GM12874 (cell line): ENCODE results near the gene ALDH4A1.

Experiments
- TF ChIP-seq, protein P1 (sequence below): IDR thresholded peaks from 2 replicates; pipeline ENCODE4 v1.5.1; 2011; ENCODE audit warnings: low read depth, mild to moderate bottlenecking, control low read depth, low read length, moderate library complexity; ENCODE audit not compliant: insufficient read depth

ALDH4A1 gene

GRCh38 chr1:18918417-18918816, 16.1 kb upstream of the ALDH4A1 start:
- TF ChIP-seq, protein P1, sequence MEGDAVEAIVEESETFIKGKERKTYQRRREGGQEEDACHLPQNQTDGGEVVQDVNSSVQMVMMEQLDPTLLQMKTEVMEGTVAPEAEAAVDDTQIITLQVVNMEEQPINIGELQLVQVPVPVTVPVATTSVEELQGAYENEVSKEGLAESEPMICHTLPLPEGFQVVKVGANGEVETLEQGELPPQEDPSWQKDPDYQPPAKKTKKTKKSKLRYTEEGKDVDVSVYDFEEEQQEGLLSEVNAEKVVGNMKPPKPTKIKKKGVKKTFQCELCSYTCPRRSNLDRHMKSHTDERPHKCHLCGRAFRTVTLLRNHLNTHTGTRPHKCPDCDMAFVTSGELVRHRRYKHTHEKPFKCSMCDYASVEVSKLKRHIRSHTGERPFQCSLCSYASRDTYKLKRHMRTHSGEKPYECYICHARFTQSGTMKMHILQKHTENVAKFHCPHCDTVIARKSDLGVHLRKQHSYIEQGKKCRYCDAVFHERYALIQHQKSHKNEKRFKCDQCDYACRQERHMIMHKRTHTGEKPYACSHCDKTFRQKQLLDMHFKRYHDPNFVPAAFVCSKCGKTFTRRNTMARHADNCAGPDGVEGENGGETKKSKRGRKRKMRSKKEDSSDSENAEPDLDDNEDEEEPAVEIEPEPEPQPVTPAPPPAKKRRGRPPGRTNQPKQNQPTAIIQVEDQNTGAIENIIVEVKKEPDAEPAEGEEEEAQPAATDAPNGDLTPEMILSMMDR = no peak

DNA sequence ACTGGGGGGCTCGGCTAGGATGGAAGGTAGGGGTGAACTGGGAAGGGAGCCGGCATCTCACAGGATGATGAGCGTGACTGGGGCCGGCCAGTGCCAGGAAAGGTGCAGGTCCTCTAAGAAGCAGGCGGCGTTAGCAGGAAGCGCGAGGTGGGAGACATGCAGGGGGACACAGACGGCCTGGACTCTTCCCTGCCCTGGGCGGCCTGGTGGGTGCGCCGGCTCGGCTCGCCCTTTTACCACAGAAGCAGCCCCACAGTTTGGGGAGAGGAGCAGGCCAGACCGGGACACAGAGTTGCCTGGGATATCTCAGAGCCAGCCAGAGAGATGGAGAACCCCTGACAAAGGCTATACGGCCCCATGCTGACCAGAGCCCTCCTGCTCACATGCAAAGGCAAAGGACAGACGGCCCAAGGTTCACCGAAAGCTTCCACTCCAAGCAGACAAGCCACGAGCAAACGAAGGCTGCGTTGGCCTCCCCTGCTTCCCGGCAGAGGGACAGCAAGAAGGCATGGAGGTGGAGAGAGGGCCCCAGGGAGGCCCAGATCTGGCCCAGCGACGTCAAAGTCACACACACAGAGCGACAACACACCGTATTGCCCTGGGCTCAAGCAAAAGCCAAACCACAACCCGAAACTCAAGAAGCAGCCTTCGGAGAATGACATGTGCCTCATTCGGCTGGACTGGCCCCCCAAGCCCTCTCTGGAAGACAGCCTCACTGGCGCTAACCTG, 14.9 kb upstream of the ALDH4A1 start:
- TF ChIP-seq, protein P1 = no peak

GRCh38 chr1:18915341-18915740, 13.0 kb upstream of the ALDH4A1 start:
- TF ChIP-seq, protein P1 = no peak

DNA sequence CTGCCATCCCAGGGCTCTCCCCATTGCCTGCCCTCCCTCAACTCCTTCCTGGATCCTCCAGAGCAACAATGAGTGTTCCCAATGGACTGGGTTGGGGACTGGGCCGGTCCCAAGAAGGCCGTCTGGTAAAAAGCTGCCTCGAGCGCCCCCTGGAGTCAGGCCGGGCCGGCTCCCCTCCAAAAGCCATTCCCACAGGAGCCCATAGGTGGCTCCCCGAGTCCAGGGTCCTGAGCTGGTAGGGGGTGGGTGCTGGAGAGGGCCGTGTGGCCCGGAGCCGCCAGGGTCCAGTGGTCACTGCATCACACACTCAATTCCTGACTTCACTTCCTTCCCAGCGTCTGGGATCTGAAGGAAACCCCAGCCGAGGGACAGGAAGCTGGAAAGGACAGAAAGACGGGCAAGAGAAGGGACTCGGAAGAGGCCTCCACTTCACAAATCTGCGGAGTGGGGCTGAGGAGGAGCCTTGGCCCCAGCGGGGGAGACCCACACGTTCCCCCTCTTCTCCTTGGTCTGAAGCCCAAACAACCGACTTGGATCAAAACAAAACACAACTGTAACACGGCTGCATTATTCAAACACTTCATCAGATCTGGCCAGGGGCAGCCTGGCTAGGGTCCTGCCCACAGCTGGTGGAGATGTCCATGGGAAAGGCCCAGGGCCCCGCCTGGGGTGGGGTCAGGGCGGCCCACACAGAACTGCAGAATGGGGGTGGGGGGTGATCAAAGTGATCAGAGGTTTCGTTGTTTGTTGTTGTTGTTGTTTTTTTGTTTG, 10.9 kb upstream of the ALDH4A1 start:
- TF ChIP-seq, protein P1 = peak; percentile 98

- TF ChIP-seq, protein P1 = no peak
Measured at GRCh38 chr1:18912550-18912949, 10.2 kb upstream of the ALDH4A1 start.

DNA sequence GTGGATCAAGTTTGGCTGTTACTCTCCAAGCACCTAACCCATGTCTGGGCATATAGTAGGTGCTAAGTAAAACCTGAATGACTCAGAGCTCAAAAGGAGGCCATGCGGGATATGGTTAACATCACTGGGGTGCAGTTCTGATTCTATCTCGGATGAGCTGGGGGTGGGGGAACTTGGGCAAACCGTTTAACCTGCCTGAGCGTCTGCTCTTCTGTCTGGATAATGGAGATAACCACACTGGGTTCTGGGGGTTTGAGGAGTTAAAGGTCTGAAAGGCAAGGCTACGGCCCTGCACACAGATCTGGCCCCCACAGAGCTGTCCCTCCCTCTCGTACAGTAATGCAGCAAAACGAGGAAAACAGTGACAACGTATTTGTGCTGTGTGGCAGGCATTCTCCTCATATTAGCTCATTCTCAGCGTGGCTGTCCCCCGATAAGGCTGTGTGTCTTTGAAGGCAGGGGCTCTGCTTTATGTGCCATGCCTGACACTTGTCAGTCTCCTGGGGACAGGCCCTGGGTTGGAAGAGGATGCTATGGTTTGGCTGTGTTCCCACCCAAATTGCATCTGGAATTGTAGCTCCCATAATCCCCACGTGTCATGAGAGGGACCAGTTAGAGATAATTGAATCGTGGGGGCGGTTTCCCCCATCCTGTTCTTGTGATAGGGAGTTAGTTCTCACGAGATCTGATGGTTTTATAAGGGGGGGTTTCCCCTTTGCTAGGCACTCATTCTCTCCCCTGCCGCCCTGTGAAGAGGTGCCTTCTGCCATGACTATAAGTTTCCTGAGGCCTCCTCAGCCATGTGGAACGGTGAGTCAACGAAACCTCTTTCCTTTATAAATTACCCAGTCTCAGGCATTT, 6.8 kb upstream of the ALDH4A1 start:
- TF ChIP-seq, protein P1 = no peak
